ENCODE data around the gene SYCN.

DNA sequence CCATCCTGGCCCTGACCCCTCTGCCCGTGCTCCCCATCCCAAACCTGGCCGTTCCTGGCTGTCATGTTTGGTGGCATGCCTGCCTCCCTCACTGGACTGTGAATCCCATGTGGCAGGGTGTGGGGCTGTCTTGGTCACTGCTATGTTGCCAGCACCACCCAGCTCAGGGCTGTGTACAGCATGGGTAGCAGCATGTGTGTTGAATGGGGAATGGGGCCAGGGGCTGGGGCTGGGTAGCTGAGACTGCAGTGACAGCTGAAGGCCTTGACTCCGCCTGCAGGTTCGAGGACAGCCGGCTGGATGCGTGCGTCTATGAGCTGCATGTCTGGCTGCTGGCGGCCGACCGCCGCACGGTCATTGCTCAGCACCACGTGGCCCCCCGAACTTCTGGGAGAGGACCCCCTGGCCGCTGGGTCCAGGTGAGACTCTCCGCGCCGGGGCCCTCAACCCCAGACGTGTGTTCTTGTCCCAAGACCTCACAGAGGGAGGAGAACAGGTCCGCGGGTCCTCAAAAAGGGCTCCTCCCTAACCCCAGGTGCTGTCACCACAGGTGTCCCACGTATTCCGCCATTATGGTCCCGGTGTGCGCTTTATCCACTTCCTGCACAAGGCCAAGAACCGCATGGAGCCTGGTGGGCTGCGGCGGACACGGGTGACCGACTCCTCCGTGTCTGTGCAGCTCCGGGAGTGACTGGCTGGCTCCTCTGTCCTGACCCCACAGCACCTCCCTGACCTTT lies 3.8 kb downstream of the SYCN start:
- no peak for TF ChIP-seq POLR2A (IDR thresholded peaks at IDR 0.05; ENCODE audit: low read depth, low read length)
- TF ChIP-seq SPI1 (IDR thresholded peaks at IDR 0.05; ENCODE audit: low read depth, low read length) = no peak
- TF ChIP-seq POLR2AphosphoS5 (IDR thresholded peaks at IDR 0.05; ENCODE audit: low read depth, low read length) = no peak
- no peak for TF ChIP-seq TAF1 (IDR thresholded peaks at IDR 0.05; ENCODE audit: low read depth, low read length)
- TF ChIP-seq POU2F2 (IDR thresholded peaks at IDR 0.05; ENCODE audit: low read depth, low read length) = no peak

Data from GM12891 (cell line).